Suppressor macrophage treated with lipopolysaccharide for 4 hours (primary cell): Measurements from ENCODE around the gene ELAVL3.
"Not testable (repeated sequence)": the region's sequence is repeated elsewhere in the genome, so short reads cannot be mapped to it uniquely, and the experiment has no call there.

Experiments used
- DNase-seq: peaks from one replicate; pipeline ENCODE4 v3.0.0-alpha.2; 2020

Gene ELAVL3

GRCh38 chr19:11486661-11487503, 6.0 kb upstream of the ELAVL3 start:
- DNase-seq: no peak

- no peak for DNase-seq
Measured at GRCh38 chr19:11485245-11485837, 4.5 kb upstream of the ELAVL3 start.

DNA sequence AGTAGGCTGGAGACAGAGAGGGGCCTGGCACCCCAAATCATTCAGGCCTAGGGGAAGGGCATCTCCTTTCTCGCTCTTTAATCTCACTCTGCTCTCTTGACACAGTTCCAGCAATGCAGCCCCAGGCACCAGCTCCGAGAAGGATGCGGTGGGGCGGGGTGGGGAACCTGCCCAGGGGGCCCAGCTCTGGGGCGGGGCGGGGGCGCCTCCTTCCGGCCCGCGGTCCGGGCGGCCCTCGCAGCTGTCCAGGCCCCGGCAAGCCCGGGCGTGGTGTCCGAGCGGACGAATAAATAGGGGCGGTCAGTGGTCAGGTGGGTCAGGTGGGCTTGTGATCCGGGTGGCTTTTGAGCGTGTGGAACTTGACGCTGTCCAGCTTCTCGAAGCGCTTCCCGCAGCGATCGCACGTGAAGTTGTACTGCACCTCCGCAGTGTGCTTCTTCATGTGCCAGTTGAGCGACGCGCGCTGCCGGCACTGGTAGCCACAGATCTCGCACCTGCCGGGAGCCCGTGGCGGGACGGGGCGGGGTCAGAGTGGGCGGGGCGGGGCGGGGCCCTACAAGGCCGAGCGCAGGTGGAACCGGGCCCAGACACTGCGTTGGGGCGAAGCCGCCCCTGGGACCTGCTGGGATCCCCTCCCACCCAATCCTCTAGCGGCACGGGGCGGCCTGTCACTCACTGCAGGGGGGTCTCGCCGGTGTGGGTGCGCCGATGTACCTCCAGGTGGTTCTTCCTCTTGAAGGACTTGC, 2.7 kb upstream of the ELAVL3 start:
- no peak for DNase-seq

- peak; percentile 94 for DNase-seq
Measured at GRCh38 chr19:11482384-11483050, 1.7 kb upstream of the ELAVL3 start.

GRCh38 chr19:11481534-11482383, 913 bp upstream of the ELAVL3 start:
- DNase-seq: peak; percentile 72

- DNase-seq: no peak
Measured at GRCh38 chr19:11479898-11480714, 740 bp downstream of the ELAVL3 start.

- DNase-seq: peak; percentile 56
Measured at GRCh38 chr19:11479090-11479897, 1.6 kb downstream of the ELAVL3 start.

- DNase-seq: peak; percentile 10
Measured at GRCh38 chr19:11478167-11479089, 2.4 kb downstream of the ELAVL3 start.

DNA sequence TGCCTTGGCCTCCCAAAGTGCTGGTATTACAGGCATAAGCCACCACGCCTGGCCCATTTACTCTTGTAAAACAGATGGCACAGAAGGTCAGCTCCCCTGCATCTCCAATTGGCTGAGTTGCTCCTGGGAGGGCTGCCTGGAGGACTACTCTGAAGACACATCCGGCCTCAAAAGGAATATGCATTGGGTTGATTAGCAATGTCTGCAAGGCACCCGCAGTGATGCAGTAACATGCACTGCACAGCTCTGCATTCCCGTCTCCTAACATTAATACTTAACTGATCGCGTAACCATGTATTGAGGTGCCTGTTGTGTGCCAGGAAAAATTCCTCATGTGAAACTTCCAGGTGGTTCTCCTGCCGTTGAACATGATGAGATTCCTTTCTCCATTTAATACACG, 5.0 kb downstream of the ELAVL3 start:
- no peak for DNase-seq

- not testable (repeated sequence) for DNase-seq
Measured at GRCh38 chr19:11475343-11475742, 5.5 kb downstream of the ELAVL3 start.

- DNase-seq: no peak
Measured at GRCh38 chr19:11473725-11474124, 7.1 kb downstream of the ELAVL3 start.

GRCh38 chr19:11468266-11468845, 12.5 kb downstream of the ELAVL3 start:
- DNase-seq: not testable (repeated sequence)

DNA sequence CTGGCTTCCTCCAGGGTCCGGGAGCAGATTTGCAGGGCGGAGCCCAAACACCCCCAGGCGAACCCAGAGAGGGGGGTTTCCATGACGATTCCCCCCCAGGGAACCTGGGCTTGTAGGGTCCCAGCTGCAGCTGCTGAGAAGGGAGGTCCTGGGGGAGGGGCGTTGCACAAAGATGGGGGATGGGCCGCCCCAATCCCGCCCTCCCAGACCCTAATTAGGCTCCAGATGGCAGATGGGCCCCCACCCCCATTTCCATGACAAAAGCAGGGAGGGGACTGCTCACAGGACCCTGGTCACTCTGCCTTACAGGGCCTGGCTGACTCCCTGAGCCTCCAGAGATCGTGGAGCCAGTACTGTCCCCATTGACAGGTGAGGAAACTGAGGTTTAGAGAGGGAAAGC, 15.2 kb downstream of the ELAVL3 start:
- DNase-seq: no peak

DNA sequence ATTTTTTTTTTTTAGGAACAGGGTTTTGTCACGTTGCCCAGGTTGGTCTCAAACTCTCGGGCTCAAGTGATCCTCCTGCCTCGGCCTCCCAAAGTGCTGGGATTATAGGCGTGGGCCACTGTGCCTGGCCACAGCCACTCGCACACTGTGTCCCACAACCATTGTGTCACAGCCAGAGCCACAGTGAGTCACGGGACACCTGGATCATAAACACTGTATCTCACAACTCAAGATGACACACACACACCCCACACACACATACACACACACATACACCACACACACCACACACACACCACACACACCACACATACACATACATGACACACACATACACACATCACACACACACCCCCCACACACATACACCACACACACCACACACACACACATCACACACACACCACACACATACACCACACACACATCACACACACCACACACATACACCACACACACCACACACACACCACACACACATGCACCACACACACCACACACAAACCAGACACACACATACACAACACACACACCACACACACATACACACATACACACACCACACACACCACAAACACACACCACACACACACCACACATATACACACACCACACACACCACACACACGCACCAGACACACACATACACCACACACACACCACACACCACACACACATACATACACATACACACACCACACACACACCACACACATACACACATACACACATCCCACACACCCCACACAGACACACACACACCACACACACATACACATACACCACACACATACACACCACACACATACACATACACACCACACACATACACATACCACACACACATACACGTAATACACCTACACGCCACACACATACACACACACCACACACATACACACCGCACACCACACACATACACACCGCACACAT, 16.2 kb downstream of the ELAVL3 start:
- no peak for DNase-seq

- DNase-seq: no peak
Measured at GRCh38 chr19:11463391-11463790, 17.5 kb downstream of the ELAVL3 start.

DNA sequence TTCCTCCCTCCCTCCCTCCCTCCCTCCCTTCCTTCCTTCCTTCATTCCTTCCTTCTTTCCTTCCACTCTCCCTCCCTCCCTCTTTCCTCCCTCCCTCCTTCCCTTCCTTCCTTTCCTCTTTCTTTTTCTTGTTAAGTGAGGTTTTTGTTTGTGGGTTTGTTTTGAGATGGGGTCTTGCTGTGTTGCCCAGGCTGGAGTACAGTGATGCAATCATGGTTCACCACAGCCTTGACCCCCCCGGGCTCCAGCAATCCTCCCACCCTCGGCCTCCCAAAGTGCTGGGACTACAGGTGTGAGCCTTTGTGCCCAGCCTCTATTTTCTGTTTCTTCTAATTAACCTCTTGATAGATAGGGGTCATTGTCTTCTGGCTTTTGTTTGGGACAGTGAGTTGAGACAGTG, 19.4 kb downstream of the ELAVL3 start:
- no peak for DNase-seq

- DNase-seq: no peak
Measured at GRCh38 chr19:11460207-11460606, 20.6 kb downstream of the ELAVL3 start.

- DNase-seq: not testable (repeated sequence)
Measured at GRCh38 chr19:11458912-11459311, 21.9 kb downstream of the ELAVL3 start.
